Parathyroid adenoma (tissue), 2 donors: Measurements from ENCODE around the gene NDUFB3.
"Not testable (repeated sequence)": the region's sequence is repeated elsewhere in the genome, so short reads cannot be mapped to it uniquely, and the experiment has no call there.

Experiments used
- H2AFZ ChIP-seq: fragments of 300-600 bp; sonication (generic); one replicate; pipeline ENCODE4 v1.7.0; 2017; ENCODE audit warnings: antibody characterized with exemption, mild to moderate bottlenecking
- H3K27ac ChIP-seq: fragments of 300-600 bp; sonication (generic); one replicate; pipeline ENCODE4 v1.7.0; 2017
- H3K27me3 ChIP-seq: fragments of 300-600 bp; sonication (generic); one replicate; pipeline ENCODE4 v1.7.0; 2017; ENCODE audit warnings: low read length; ENCODE audit not compliant: control insufficient read depth, insufficient read depth
- H3K36me3 ChIP-seq: fragments of 300-600 bp; sonication (generic); one replicate; pipeline ENCODE4 v1.7.0; 2017; ENCODE audit warnings: low read length; ENCODE audit not compliant: control insufficient read depth, insufficient read depth
- H3K4me1 ChIP-seq: fragments of 300-600 bp; sonication (generic); one replicate; pipeline ENCODE4 v1.7.0; 2017; ENCODE audit warnings: control low read depth
- H3K4me2 ChIP-seq: fragments of 300-600 bp; sonication (generic); one replicate; pipeline ENCODE4 v1.7.0; 2017; ENCODE audit warnings: low read length
- H3K4me3 ChIP-seq: fragments of 300-600 bp; sonication (generic); one replicate; pipeline ENCODE4 v1.7.0; 2017; ENCODE audit warnings: low read depth, low read length
- H3K79me2 ChIP-seq: fragments of 300-600 bp; sonication (generic); one replicate; pipeline ENCODE4 v1.7.0; 2017; ENCODE audit warnings: control low read depth
- H3K9ac ChIP-seq: fragments of 300-600 bp; sonication (generic); one replicate; pipeline ENCODE4 v1.7.0; 2017; ENCODE audit warnings: mild to moderate bottlenecking
- H3K9me3 ChIP-seq: fragments of 300-600 bp; sonication (generic); one replicate; pipeline ENCODE4 v1.7.0; 2017; ENCODE audit warnings: low read length; ENCODE audit not compliant: control insufficient read depth
- CTCF ChIP-seq: fragments of 300-600 bp; sonication (generic); IDR thresholded peaks from one replicate; pipeline ENCODE4 v1.7.0; 2017; ENCODE audit warnings: antibody characterized with exemption, mild to moderate bottlenecking
- donor health status: primary hyperparathyroidism.

NDUFB3 gene

GRCh38 chr2:201071479-201072200 is at the start of gene NDUFB3, which contains the start of gene HYCC2:
Gene NDUFB3, plus strand, starts transcription at chr2:201072001. Its CDS starts 6,882 bp downstream, at chr2:201078883.
Gene HYCC2, minus strand, starts transcription at chr2:201071671. Its CDS starts 47,662 bp downstream, at chr2:201024009.
- peak within 1 kb of the TSS; percentile 54 for H3K9ac ChIP-seq

GRCh38 chr2:201024518-201024917 is 47.3 kb upstream of the NDUFB3 start:
- H3K9ac ChIP-seq, result no peak overlapping the region
- no peaks in the 10 kb centered on the region for H3K27me3 ChIP-seq
- peaks cover 9% of the 10 kb centered on the region for H3K79me2 ChIP-seq
- no peak for TF ChIP-seq CTCF
- no peaks in the 10 kb centered on the region for H3K9me3 ChIP-seq
- H3K27ac ChIP-seq, result no peak overlapping the region
- no peak overlapping the region for H2AFZ ChIP-seq
- no peaks in the 10 kb centered on the region for H3K4me1 ChIP-seq
- H3K36me3 ChIP-seq, result no peaks in the 10 kb centered on the region
- H3K4me3 ChIP-seq, result no peak overlapping the region
- H3K4me2 ChIP-seq, result no peak overlapping the region

More at GRCh38 chr2:201071479-201072200, at the start of gene NDUFB3, which contains the start of gene HYCC2:
- peak within 1 kb of the TSS; percentile 100 for H3K4me3 ChIP-seq
- peak within 1 kb of the TSS; percentile 98 for H3K4me2 ChIP-seq
- H3K79me2 ChIP-seq, result peaks cover 40% of the 10 kb centered on the region
- peak within 1 kb of the TSS; percentile 98 for H2AFZ ChIP-seq
- H3K27me3 ChIP-seq, result no peaks in the 10 kb centered on the region
- H3K27ac ChIP-seq, result peak within 1 kb of the TSS; percentile 95
- no peaks in the 10 kb centered on the region for H3K9me3 ChIP-seq
- no peaks in the 10 kb centered on the region for H3K36me3 ChIP-seq
- peak; percentile 47 for TF ChIP-seq CTCF
- no peaks in the 10 kb centered on the region for H3K4me1 ChIP-seq

GRCh38 chr2:201034355-201034754 is 37.4 kb upstream of the NDUFB3 start:
- not testable (repeated sequence) for H3K4me3 ChIP-seq, H3K4me1 ChIP-seq, H2AFZ ChIP-seq, H3K9me3 ChIP-seq, H3K4me2 ChIP-seq, H3K27ac ChIP-seq, H3K36me3 ChIP-seq, H3K27me3 ChIP-seq, H3K9ac ChIP-seq
- H3K79me2 ChIP-seq, result peaks cover 16% of the 10 kb centered on the region

GRCh38 chr2:201038361-201038760 is 33.4 kb upstream of the NDUFB3 start:
- not testable (repeated sequence) for H2AFZ ChIP-seq, H3K9ac ChIP-seq, H3K4me3 ChIP-seq, H3K9me3 ChIP-seq, H3K27me3 ChIP-seq, H3K4me1 ChIP-seq, H3K4me2 ChIP-seq, H3K27ac ChIP-seq, H3K36me3 ChIP-seq
- H3K79me2 ChIP-seq, result peaks cover 17% of the 10 kb centered on the region

GRCh38 chr2:201038855-201039254 is 32.9 kb upstream of the NDUFB3 start:
- no peak overlapping the region for H3K4me3 ChIP-seq
- no peak for TF ChIP-seq CTCF
- no peak overlapping the region for H3K27ac ChIP-seq
- no peaks in the 10 kb centered on the region for H3K9me3 ChIP-seq
- peaks cover 20% of the 10 kb centered on the region for H3K79me2 ChIP-seq
- no peaks in the 10 kb centered on the region for H3K36me3 ChIP-seq
- no peak overlapping the region for H3K9ac ChIP-seq
- H3K27me3 ChIP-seq, result no peaks in the 10 kb centered on the region
- no peak overlapping the region for H3K4me2 ChIP-seq
- no peaks in the 10 kb centered on the region for H3K4me1 ChIP-seq
- H2AFZ ChIP-seq, result no peak overlapping the region
